ENCODE measurements around the gene AUTS2.

AUTS2 gene

GRCh38 chr7:69751026-69751425 lies 152.8 kb downstream of the AUTS2 start:
- no peak overlapping the region for H3K27ac ChIP-seq
- no peak for DNase-seq
- H3K4me1 ChIP-seq, result no peaks in the 10 kb centered on the region
- no peaks in the 10 kb centered on the region for H3K36me3 ChIP-seq
- intact Hi-C loops (cut with DNase I; ENCODE audit: low total_unique reads), result no loop called here
- no peaks in the 10 kb centered on the region for H3K27me3 ChIP-seq
- H3K4me3 ChIP-seq, result no peak overlapping the region
- no peaks in the 10 kb centered on the region for H3K9me3 ChIP-seq
- no peak for TF ChIP-seq CTCF (IDR thresholded peaks at IDR 0.05)

- H3K27ac ChIP-seq, result no peak overlapping the region
- DNase-seq, result no peak
- no peaks in the 10 kb centered on the region for H3K9me3 ChIP-seq
- no peaks in the 10 kb centered on the region for H3K4me1 ChIP-seq
- no peak for TF ChIP-seq CTCF (IDR thresholded peaks at IDR 0.05)
- intact Hi-C loops (cut with DNase I; ENCODE audit: low total_unique reads), result no loop called here
- H3K36me3 ChIP-seq, result no peaks in the 10 kb centered on the region
- H3K4me3 ChIP-seq, result no peak overlapping the region
- H3K27me3 ChIP-seq, result no peaks in the 10 kb centered on the region
These were observed 155.7 kb downstream of the AUTS2 start for GRCh38 chr7:69753981-69754380.

GRCh38 chr7:69754476-69754875 lies 156.2 kb downstream of the AUTS2 start:
- no peaks in the 10 kb centered on the region for H3K4me1 ChIP-seq
- H3K27ac ChIP-seq, result no peak overlapping the region
- TF ChIP-seq CTCF (IDR thresholded peaks at IDR 0.05), result no peak
- no peak overlapping the region for H3K4me3 ChIP-seq
- no peaks in the 10 kb centered on the region for H3K36me3 ChIP-seq
- intact Hi-C loops (cut with DNase I; ENCODE audit: low total_unique reads), result no loop called here
- H3K27me3 ChIP-seq, result no peaks in the 10 kb centered on the region
- no peaks in the 10 kb centered on the region for H3K9me3 ChIP-seq
- no peak for DNase-seq

GRCh38 chr7:69756235-69756634 lies 158.0 kb downstream of the AUTS2 start:
- H3K4me1 ChIP-seq, result no peaks in the 10 kb centered on the region
- no peak overlapping the region for H3K4me3 ChIP-seq
- H3K9me3 ChIP-seq, result no peaks in the 10 kb centered on the region
- H3K36me3 ChIP-seq, result no peaks in the 10 kb centered on the region
- intact Hi-C loops (cut with DNase I; ENCODE audit: low total_unique reads), result no loop called here
- no peak for TF ChIP-seq CTCF (IDR thresholded peaks at IDR 0.05)
- no peak overlapping the region for H3K27ac ChIP-seq
- H3K27me3 ChIP-seq, result no peaks in the 10 kb centered on the region
- no peak for DNase-seq

- Histone ChIP-seq H3K4me3 (no peak overlapping the region), H3K27me3 (no peaks in the 10 kb centered on the region), H3K9me3 (no peaks in the 10 kb centered on the region), H3K4me1 (no peaks in the 10 kb centered on the region), H3K36me3 (no peaks in the 10 kb centered on the region), H3K27ac (no peak overlapping the region)
- intact Hi-C loops (cut with DNase I; ENCODE audit: low total_unique reads), result no loop called here
- no peak for TF ChIP-seq CTCF (IDR thresholded peaks at IDR 0.05)
- no peak for DNase-seq
These were observed 159.3 kb downstream of the AUTS2 start for GRCh38 chr7:69757528-69757927.

GRCh38 chr7:69757981-69758430 lies 159.7 kb downstream of the AUTS2 start:
- intact Hi-C loops (cut with DNase I; ENCODE audit: low total_unique reads), result no loop called here
- DNase-seq, result no peak
- no peak for TF ChIP-seq CTCF (IDR thresholded peaks at IDR 0.05)
- Histone ChIP-seq H3K36me3 (no peaks in the 10 kb centered on the region), H3K9me3 (no peaks in the 10 kb centered on the region), H3K4me1 (no peaks in the 10 kb centered on the region), H3K4me3 (no peak overlapping the region), H3K27me3 (no peaks in the 10 kb centered on the region), H3K27ac (no peak overlapping the region)
